ENCODE results near the gene HDAC10.

Gene HDAC10, protein sequence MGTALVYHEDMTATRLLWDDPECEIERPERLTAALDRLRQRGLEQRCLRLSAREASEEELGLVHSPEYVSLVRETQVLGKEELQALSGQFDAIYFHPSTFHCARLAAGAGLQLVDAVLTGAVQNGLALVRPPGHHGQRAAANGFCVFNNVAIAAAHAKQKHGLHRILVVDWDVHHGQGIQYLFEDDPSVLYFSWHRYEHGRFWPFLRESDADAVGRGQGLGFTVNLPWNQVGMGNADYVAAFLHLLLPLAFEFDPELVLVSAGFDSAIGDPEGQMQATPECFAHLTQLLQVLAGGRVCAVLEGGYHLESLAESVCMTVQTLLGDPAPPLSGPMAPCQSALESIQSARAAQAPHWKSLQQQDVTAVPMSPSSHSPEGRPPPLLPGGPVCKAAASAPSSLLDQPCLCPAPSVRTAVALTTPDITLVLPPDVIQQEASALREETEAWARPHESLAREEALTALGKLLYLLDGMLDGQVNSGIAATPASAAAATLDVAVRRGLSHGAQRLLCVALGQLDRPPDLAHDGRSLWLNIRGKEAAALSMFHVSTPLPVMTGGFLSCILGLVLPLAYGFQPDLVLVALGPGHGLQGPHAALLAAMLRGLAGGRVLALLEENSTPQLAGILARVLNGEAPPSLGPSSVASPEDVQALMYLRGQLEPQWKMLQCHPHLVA

DNA sequence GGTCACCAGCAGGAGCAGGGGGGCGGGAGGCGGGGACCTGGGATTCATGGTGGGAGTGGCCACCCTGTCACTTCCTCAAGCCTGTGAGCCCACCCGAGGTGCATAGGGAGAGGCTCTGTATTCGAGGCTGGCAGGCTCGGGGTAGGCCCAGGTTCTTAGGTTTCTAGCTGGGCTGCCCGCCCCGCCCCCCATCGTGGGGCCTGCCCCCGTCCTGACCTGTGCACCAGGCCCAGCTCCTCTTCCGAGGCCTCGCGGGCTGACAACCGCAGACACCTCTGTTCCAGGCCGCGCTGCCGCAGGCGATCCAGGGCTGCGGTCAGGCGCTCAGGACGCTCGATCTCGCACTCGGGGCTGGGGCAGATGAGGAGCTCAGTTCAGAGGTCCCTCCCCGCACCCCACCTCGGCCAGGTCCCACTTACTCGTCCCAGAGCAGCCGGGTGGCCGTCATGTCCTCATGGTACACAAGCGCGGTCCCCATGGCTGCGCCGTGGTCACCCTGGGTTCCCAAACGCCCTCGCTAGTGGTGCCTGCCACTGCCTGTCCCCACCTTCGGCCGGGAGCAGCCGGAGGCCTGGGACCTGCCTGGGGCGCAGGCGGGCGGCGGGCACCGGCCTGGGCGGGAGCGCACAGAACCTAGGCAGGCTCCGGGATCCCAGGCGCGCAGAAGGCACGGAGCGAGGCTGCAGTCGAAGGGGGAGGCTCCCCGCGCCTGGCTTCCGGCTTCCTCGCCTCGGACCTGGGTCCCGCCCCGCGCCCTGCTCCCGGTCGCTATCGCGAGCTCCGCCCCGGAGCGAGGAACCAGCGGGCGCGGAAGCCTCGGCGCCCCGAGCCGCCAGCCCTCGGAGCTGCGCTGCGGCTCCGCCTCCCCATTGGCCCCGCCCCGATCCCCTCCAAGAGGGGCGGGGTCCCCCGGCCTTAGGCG lies at the start of gene HDAC10:
Gene HDAC10, minus strand, starts transcription at position 711 of the 922 bp plus-strand sequence. Its CDS starts 233 bp downstream, at position 478.
- no peak for DNase-seq (ENCODE audit: low read depth)

DNA sequence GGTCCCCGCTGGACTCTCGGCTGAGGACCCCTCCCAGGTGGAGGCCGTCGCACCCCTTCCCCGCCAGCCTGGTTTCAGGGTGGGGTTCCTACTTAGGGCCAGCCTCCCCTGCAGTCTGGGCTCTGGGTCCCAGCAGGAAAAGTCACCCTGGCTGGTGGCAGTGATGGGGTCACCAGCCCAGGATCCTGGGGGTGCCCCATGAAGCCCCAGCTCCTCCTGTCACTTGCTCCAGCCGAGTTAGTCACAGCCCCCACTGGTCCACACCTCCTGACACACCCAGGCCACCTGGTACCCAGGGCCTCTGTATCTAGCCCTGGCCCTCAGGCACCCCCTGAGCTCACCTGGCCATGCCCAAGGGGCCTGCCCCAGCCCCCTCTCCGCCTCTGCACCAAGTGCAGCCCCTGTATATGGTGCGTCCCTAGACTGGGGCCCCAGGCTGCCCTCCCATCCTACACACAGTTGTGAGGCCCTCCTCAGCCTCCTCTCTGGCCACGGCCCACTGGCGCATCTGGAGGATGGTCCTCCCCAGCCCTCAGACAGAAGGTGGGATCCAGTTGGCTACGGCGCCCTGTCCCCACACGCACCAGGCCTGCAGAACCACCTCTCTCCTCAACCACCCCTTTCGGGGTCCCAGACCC lies 49.7 kb upstream of the HDAC10 start:
- DNase-seq (ENCODE audit: low read depth), result no peak

DNA sequence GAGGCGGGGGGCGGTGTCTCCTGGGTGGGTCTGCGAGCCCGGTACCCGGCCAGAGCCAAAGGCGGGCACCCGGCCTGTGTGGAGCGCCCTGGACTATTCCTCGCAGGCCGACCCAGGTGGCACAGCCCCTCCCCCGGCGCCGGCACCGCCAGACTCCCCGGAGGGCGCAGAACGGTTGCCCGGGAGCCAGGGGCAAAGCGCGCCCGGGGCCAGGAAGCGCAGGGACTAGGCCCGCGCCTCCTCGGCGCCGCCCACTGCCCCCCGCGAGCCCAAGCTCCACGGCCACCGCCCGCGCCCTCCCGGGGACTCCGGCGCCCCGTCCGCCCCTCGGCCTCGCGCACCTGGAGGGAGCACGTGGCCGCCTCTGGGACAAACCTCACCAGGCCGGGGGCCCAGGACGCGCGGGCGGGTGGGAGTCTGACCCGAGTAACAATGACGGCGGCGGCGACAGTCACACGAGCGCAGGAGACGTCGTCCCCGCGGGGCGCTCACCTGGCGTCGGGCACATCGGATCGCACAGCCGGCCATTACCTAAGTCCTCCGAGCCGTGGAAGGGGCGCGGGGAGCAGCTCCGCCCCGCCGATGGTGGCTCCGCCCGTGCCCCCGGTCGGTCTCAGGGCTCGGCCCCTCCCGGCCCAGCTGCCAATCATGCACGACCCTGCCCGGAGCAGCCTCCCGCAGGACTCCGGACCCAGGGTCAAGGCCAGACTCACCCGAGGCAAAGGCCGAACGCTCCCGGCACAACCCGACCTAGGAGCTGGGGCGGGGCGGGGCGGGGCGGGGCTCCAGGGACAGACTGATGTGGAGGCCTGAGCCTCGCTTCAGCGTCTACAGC lies 48.9 kb upstream of the HDAC10 start:
- no peak for DNase-seq (ENCODE audit: low read depth)

DNA sequence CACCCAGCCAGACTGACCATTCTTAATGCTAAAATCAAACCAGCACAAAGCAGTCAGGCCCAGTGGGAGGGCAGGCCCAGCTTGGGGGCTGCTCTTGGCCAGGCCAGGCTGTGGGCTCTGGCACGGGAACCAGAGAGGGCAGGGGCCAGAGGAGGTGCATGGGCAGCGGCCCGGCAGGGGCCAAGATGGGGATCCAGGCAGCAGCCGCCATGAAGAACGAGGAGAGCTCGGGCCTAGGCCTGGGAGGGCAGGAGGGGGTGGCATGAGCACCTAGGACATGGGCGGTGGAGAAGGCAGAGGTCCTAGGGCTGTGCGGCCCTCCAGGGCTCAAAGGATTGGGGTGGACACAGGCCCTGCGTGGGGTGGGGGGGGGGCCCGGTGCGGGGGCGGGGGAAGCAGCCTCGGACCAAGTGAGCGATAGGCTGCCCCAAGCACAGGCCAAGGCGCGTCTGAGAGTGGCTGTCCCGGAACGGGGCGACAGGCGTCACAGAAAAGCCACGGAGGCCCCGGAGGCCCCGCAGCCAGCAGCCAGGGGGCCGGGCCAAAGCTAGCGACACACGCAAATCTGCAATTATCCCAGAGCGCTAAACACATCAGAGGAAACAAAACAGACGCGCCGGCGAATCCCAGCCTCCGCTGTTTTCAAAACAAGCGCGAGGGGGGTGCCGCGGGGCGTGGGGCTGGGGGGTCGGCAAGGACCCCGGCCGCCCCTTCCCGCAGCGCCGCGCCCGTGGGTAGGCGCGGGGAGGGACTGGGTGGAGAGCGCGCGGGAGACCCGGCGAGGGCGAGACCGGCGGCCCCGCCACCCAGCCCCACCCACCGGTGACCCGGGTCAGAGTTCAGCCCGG lies 48.1 kb upstream of the HDAC10 start:
- no peak for DNase-seq (ENCODE audit: low read depth)

DNA sequence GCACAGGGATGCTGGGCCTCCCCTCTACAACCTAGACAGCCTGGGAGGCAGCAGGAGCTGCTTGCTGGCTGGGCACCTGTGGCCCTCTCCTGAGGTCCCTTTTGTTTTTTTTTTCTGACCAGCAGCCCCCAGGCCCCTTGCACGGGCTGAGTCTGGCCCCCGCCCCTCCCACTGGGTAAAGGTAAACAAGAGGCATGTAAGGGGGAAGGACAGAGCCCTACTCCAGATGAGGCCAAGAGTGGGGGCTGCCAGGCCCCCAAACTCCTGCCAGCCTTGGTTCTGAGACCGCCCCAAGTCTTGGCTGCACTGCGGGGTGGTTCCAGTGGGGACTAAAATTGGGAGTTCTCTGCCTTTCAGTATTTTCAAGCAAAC lies 47.2 kb upstream of the HDAC10 start:
- DNase-seq (ENCODE audit: low read depth), result no peak

DNA sequence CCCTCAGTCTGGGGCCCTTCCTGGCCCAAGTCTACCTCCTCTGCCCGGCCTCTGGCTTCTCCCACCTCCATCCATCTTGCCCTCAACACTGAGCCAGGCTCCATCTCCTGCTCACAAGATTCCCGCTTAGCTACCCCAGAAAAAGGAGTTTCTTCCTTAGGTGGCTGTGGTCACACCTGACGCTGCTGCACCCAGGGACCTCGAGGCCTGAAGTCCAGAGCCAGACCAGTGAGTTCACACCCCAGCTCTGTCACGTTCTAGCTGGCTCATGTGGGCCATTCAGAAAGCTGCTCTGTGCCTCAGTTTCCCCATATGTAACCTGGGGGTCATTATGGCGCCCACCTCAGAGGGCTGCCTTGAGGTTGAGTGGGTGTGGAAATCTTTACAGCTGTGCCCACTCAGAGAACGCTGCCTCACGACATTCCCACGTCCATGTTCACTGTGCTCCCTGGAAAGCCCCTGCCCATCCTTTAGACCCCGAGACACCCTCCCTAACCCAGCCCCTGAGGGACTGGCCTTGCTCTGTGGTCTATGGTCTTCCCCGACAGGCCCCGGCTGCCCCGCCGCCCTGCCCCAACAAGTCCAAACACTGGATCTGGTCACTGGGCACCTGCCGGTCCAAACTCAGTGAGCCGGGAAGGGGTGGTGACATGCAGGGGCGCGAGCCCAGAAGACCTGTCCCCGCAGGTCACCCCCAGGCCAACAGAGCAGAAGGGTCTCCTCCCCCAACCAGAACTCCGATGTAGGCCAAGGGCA lies 46.6 kb upstream of the HDAC10 start:
- no peak for DNase-seq (ENCODE audit: low read depth)

DNA sequence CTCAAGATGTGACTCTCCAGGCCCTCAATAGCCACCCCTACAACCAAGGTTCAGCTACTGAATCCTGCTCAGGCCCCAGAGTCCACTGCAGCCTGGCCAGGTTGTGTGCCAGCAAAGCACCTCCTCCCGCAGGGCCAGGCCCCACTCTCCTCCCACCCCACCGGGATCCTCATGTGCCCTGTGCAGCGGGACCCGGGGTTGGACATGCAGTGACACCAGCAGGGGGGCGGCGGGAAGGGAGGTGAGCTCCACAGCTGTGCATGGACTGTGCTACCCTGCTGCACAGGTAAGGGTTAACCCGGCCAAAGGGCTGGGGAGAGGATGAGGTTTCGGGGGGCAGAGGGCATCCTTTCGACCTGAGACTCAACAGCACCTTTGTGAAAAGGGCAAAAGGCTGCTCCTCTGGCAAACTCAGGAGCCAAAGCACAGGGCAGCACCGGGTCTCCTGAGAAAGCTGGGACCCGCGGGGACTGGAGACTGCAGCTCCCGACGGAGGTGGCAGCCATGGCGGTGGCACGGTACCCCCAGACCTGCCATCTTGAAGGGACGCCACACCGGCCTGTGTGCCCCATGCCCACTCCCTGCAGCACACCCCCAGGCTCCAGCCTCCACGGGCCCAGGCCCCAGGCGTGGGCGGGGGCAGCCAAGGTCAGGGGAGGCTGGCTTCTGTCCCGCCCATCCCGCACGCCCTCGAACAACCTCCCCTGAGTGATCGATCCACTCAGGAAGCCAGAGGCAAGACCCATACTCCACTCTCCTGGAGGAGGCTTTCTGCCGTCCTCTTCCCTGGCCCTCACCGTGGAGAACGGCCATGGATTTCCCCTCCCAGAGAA lies 45.8 kb upstream of the HDAC10 start:
- DNase-seq (ENCODE audit: low read depth), result no peak

DNA sequence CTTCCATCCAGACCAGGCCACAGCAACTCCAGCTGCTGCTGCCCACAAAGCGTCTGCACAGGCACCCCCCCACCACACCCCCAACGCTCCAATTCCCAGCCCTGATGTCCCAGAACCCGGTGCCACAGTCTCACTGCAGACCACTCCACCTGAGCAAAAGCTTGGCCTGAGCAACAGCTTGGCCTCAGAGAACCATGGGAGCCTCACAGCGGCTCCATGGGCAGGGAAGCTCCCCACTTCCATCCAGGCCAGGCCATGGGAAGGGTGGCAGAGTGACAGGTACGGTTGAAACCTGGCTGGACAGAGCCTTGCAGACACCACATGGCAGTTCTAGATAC lies 43.2 kb upstream of the HDAC10 start:
- DNase-seq (ENCODE audit: low read depth), result no peak

DNA sequence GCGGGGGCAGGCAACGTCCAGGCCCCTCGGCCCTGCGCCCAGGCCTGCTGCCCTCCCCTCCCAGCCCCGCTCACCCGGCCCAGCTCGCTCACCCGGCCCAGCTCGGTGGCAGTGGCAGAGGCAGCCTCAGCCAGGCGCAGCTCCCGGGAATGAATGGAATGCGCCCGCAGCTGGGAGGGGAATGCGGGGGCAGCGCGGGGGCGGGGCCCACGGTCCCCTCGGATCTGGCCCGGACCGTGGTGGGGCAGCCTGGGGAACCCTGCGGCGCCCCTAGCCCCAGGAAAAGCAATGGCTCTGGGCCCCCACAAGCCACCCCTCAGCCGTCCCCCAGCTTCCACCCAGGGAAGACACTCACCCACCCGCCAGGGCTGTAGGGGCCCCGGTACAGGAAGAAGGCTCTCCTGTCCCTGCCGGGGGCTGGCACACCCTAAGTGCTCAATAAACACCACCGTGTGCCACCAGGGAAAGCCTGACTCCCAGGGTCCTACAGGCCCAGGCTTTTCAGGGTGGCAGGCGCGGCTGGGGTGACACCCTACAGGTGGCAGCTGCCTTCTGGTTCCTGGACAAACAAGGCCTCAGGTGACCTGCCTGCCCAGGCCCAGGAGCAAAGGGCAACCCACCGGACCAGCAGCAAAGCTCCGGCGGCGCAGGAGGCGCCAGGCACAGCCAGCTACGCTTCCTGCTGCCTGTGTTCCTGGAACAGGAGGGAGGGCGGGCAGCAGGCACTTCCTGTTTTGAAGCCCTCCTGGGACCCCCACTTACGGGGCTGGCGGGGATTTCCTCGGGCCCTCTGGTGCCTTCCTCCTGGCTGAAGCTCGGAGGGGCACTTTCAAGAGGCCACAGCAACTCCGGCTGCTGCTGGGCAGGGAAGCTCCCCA lies 42.6 kb upstream of the HDAC10 start:
- no peak for DNase-seq (ENCODE audit: low read depth)

DNA sequence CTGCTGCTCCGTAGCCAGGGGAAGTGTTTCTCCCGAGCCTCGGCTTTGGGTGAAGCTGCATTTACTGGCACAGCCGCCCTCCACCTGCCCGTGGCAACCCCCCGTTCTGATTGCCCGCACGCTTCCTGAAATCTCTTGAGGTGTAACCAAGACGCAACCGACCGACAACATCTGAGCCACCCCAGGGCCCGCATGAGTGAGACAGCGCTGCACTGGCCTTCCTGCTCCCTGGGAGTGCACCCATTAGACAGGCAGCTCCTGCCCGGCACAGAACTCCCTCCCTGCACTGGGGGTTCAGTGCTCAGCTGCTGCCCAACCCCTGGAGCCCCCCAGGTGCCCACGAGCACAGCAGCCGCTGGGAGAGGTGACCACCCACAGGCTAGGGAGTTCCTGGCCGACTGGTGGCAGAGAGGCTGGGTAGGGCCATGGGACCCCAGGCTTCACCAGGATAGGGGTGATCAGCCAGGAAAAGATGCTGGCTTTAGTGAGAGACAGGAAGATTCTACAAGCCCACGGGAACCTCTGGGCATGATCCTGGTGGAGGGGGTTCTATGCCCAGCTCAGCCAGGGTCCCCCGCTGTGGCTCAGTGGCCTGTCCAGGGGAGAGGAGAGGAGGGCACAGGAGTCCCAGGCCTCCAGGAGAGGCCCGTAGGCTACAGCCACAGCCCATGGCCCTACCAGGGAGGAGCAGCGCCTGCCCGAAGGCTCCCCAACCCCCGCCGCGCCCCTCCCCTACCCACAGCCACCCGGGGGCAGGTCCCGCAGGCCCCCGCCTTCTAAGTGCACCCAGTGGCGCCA lies 41.8 kb upstream of the HDAC10 start:
- no peak for DNase-seq (ENCODE audit: low read depth)

DNA sequence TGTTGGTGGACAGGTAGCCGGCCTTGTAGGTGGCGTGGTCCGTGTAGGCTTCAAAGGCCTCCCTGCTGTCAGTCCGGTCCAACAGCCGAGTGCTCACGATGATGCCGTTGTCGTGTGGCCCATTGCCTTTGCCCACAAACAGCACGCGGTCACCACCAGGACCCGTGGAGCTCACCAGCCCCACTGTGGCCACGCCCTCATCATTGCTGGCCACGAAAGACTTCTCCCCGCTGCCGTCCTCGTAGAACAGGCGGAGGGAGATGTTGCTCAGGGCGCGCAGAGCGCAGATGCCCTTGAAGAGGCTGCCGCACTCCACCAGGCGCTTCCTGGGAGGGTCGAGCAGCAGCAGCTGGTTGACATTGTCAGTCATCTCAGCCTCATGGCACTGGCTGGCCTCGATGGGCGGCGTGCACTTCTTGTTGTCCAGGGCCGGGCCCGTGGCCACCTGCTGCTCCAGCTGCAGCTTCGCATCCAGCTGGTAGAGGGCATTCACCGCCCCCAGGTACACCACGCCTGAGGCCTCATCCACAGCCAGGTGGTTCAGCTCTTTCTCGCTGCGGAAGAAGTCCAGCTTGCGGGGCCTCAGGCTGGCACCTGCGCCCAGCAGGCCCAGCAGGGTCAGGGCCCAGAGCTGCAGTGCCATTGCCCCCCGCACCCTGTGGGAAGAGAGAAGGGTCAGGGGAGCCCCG lies 39.0 kb upstream of the HDAC10 start:
- DNase-seq (ENCODE audit: low read depth), result no peak

DNA sequence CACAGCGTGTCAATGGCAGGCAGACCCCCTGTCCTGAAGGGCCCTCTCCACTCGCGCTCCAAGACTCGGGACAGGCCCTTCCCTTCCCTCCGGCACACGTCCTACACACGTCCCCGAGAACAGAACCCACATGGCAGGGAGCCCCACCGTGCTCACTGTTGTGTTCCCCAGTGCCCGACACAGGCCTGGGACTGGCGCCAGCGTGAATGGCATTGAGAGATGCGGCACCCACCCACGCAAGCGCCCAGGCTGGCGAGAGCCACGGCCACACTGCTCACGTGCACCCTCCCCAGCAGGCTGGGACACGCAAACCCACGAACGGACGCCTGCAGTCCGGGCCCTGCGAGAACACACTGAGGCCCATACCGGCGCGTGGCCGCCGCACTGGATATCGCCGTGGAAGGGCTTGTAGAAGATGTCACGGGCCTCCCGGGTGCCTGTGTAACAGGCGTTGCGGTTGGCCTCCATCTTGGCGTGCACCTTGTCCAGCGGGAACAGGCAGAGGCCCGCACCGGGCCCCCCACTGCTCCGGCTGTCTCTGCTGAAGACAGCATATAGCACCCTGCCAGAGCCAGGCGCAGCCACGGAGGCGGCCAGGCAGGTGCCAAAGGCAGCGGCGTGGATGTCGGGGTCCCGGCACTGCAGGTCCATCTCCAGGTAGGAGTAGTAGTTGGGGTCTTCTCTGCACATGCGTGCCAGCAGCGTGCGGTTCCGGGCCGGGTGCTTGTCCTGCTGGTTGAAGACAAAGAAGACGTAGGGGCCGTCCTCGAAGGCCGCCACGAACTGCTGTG lies 38.3 kb upstream of the HDAC10 start:
- no peak for DNase-seq (ENCODE audit: low read depth)

DNA sequence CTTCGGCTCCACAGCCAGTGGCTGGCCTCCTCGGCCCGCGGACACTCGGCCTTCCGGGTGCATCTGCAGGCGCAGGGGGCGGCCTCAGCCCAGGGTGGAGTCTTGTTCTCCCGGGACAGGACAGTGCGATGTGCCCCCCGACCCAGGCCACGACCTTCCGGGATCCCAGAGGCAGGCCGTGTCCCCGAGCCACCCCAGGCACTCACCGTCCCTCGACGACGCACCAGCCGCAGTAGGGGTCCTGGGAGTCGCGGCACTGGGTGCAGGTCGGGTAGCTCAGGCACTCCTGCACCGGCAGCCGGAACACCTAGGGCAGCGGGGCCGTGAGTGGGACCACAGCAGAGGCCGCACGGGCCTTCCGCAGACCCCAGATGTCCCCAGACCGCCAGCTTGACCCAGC lies 36.7 kb upstream of the HDAC10 start:
- no peak for DNase-seq (ENCODE audit: low read depth)

DNA sequence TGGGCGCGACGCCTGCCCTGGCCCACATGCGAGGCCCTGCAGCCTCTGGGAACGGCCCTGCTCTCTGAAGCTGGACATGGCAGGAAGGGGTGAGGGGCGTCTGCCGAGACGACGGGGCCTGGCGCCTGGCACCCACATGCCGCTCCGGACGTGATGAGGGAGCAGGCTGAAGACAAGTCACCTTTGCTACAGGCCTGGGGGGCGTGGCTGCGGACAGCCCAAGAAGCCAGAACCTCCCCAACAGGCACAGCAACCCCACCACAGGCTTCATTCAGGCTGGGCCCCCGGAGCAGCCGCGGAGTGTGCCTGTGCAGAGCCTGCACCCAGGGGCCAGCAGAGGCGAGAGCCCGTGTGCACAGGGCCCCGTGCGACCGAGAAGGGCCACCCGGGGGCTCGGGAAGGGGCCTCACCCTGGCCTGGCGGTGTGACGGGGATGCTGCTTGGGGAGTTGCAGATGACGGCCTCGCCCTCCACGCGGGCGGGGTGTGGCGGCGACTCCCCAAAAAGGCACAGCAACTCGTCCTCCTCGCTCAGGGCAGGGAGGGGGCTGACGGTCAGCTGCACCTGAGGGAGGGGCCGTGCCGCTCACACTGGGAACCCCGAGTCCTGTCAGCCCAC lies 35.7 kb upstream of the HDAC10 start:
- DNase-seq (ENCODE audit: low read depth), result no peak

DNA sequence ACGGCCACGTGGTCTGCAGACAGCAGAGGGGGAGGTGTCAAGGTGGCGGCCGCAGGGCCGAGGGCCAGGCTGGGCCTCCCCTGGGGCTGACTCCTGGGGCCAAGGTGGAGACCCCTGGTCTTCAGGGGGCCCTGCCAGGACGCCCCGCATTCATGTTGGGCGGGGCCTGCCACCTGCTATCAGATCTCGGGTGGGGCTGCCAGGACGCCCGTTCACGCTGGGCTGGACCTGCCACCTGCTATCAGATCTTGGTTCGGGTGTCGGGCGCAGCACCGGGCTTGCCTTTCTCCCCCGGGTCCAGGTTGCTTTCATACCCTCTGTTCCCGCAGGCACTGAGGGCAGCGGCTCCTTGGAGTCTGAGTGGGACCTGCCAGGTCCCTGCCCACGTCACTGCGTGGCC lies 35.2 kb upstream of the HDAC10 start:
- DNase-seq (ENCODE audit: low read depth), result no peak

All from stimulated activated CD8-positive, alpha-beta memory T cell treated with anti-CD3 and anti-CD28 coated beads, Interleukin-15, amount 100 ng/mL, for 1 hour (primary cell).